Measurements from ENCODE around the gene KCND2.
"Not testable (repeated sequence)": the region's sequence is repeated elsewhere in the genome, so short reads cannot be mapped to it uniquely, and the experiment has no call there.

Gene KCND2

DNA sequence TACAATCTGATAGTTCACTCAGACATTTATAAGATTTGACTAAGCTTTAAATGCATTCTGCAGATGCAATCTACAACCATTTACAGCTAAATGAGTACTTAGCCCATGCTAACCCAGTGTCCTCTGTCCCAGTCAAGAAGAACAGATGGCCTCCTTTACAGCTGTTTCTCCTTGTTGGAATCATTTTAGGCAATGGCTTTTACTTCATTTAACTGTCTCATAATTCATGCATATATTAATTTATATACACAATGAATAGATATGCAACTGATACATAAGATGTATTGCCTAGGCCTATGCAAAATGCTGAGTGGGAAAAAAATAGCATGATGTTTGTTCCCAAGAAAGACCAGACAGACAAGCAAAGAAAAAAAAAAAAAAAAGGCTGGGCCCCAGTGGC lies 502.8 kb downstream of the KCND2 start:
- DNase-seq, result no peak

DNA sequence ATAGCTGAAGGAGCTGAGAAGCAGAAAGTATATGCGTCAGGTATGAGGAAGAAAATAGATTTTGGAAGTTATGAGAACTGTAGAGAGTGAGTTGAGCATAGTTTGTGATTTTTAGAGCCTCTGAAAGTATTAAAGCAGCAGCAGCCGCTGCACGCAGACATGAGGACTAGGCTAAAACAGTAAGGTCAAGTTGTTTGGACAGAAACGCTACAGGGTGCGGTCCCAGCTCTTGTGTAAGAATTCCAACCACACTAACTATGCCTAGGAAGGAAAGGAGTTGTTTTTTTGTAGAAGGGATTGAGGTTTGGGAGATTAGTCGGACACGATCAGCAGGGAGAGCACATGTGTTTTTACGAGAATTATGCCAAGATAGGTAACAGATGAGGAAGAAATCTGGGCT lies 506.1 kb downstream of the KCND2 start:
- not testable (repeated sequence) for DNase-seq

- not testable (repeated sequence) for DNase-seq
Measured at GRCh38 chr7:120780451-120780850, 507.5 kb downstream of the KCND2 start.

- no peak for DNase-seq
Measured at GRCh38 chr7:120780938-120781337, 508.0 kb downstream of the KCND2 start.

DNA sequence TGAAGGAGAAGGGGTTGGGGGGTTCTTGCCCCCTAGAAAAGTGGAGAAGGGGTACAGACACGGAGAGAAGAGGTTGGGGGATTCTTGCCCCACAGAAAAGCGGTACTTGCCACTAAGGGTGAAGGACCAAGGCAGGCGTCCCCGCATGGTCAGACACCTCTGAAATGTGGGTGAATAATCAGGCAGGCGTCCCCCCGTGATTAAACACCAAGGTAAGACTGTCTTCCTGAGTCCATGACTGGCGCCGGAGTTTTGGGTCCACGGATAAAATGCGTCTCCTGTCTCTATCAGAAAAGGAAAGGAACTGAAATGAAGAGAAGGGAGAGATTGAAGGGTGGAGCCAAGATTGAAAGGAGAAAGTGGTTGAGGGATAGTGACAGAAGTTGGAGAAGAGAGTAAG lies 508.9 kb downstream of the KCND2 start:
- DNase-seq, result not testable (repeated sequence)

- no peak for DNase-seq
Measured at GRCh38 chr7:120783273-120783672, 510.3 kb downstream of the KCND2 start.

GRCh38 chr7:120783721-120784120 lies 510.7 kb downstream of the KCND2 start:
- no peak for DNase-seq

GRCh38 chr7:120785095-120785494 lies 512.1 kb downstream of the KCND2 start:
- DNase-seq, result no peak

GRCh38 chr7:120792091-120792860 lies 519.3 kb downstream of the KCND2 start:
- peak; percentile 72 for DNase-seq

DNA sequence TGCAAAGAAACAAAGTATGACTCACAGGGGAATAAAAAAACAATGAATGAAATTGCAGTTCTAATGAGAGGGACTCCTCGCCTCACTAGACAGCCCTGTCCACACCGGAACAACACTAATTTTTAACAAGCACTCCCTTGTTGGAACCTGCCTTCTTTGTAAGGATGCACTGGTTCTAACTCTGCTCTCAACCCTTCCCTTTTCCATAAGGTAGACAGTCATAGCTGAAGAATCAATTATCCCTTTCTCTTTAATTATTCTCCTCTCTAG lies 519.8 kb downstream of the KCND2 start:
- DNase-seq, result no peak

DNA sequence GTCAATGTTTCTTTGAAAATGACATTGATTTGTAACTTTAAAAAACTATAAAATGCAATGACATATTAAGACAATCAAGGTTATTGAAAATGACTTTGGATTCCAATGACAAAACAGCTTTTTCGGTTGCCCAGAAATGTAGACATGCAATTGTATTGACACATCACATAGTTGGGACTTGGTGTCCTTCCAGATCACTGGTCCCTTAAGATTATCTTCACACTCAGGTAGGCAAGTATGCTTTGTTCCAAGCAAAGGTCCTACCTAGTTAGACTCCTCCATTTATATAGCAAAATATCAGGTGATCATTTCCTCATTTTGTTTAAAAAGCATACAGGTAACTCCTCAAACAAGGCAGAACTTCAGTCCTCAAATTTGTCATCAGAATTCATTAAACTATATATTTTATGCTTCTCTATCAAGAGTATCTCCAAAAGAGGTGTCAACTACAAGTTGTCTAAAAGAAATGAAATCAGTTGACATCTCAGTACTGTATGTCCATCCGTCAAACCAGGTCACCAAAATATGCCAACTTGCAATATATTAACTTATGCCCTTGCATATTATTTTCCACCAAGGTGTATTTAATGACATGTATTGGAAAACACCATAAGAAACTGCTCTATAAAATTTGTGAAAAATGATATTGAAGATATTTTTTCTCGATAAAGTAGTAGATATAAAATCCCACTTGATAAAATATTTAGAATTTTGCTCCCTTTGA lies 520.4 kb downstream of the KCND2 start:
- no peak for DNase-seq

DNA sequence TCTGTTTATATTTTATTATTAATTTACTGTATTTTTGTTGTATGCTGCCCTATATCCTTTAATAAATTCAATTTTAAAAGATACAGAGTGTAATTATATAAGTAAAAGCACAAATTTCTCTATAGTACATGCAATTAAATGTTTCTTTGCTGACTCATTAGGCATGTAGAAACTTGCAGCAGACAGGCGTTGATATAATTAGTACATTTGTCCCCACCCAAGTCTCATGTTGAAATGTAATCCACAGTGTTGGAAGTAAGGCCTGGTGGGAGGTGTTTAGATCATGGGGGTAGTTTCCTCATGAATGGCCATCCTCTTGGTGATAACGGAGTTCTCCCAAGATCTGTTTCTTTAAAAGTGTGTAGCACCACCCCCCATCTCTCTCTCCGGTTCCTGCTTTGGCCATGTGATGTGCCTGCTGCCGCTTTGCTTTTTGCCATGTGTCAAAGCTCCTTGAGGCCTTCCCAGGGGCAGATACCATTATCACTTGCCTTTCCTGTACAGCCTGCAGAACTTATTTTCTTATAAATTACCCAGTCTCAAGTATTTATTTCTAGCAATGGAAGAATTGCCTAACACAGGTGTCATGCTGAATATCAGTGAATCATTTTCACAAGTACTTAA lies 521.2 kb downstream of the KCND2 start:
- DNase-seq, result no peak

DNA sequence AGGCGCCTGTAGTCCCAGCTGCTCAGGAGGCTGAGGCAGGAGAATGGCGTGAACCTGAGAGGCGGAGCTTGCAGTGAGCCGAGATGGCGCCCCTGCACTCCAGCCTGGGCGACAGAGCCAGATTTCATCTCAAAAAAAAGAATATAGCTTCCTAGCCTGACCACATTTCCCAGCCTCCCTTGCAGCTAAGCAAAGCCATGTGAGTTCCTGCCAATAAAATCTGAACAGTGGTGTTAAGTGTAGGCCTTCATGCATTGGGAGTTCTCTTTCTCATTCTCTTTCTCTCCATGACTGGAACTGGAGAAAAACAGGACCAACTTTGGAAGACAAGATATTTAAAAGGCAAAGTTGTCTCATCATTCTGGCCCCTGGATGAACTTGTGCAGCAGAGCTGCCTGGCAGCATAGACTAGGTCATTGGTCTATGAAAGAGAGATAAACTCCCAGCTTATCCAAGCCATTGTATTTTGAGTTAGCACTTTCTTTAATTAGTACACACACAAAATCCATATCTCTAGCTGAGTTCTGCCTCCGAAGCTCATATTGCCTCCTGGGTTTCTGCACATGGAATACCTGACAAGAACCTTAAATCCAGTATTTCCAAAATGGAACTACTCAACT lies 524.2 kb downstream of the KCND2 start:
- no peak for DNase-seq

DNA sequence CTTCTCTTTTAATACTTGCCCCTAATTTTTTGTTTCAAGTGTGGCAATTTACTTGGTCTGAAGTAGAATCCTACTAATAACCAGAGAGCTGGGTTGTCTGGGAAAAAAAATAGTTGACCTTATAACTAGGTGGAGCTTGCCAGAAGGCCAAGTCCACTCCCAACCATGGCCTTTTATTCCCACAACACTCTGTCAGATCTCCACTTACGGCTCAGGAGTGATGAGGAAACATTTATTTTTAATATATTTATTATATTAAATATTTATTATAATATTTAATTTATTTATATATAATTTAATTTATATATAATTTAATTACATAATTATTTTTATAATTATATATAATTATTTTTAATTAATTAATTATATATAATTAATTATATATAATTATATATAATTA lies 526.2 kb downstream of the KCND2 start:
- DNase-seq, result no peak

Data from hematopoietic multipotent progenitor cell treated with erythropoietin and hydrocortisone succinate and interleukin-3 and kit ligand, for 8 days (in vitro differentiated cells).